Endothelial cell (in vitro differentiated cells): ENCODE measurements around the gene RBM12. TPM values are rescaled to one million over a fixed set of nuclear protein-coding genes. Genes with fewer than 3 reads are reported as not detected.

Experiments used
- DNase-seq: peaks from one replicate; pipeline ENCODE4 v3.0.0; 2021; ENCODE audit warnings: low spot score
- H3K27ac Mint-ChIP-seq: one replicate; pipeline ENCODE4 v1.8.0; 2021; ENCODE audit warnings: mixed read lengths, inconsistent platforms; ENCODE audit not compliant: unreplicated experiment
- H3K27me3 Mint-ChIP-seq: one replicate; pipeline ENCODE4 v1.8.0; 2021; ENCODE audit warnings: mild to moderate bottlenecking, moderate library complexity, mixed read lengths, inconsistent platforms; ENCODE audit not compliant: unreplicated experiment
- H3K36me3 Mint-ChIP-seq: one replicate; pipeline ENCODE4 v1.8.0; 2021; ENCODE audit warnings: mild to moderate bottlenecking, low read depth, mixed read lengths, inconsistent platforms; ENCODE audit not compliant: unreplicated experiment
- H3K4me1 Mint-ChIP-seq: one replicate; pipeline ENCODE4 v1.8.0; 2021; ENCODE audit warnings: mild to moderate bottlenecking, mixed read lengths, inconsistent platforms; ENCODE audit not compliant: unreplicated experiment
- H3K4me3 Mint-ChIP-seq: one replicate; pipeline ENCODE4 v1.8.0; 2021; ENCODE audit warnings: mild to moderate bottlenecking, mixed read lengths, inconsistent platforms; ENCODE audit not compliant: unreplicated experiment
- H3K9me3 Mint-ChIP-seq: one replicate; pipeline ENCODE4 v1.8.0; 2021; ENCODE audit warnings: mixed read lengths, inconsistent platforms; ENCODE audit not compliant: unreplicated experiment
- CTCF ChIP-seq: fragments of 200-600 bp; sonication (generic); IDR thresholded peaks from one replicate; pipeline ENCODE4 v1.5.0; 2021; ENCODE audit warnings: antibody characterized with exemption; ENCODE audit not compliant: unreplicated experiment
- total RNA-seq: library from RNA; stranded (reverse); fragmentation: NEBNext Ultra II Directional; extraction: Animal tissue kit (Norgen Biotek cat#: 25700); gene quantifications from one replicate; pipeline ENCODE4 v1.2.1, GENCODE V29; 2021; ENCODE audit not compliant: unreplicated experiment

Gene RBM12
- total RNA-seq, 1 donor from 2014 or later: 121 TPM

GRCh38 chr20:35681960-35682359 is 17.3 kb upstream of the RBM12 start:
- Mint-ChIP-seq H3K27ac (no peak overlapping the region), H3K4me3 (no peak overlapping the region), H3K9me3 (no peaks in the 10 kb centered on the region), H3K4me1 (peaks cover 6% of the 10 kb centered on the region), H3K36me3 (peaks cover 6% of the 10 kb centered on the region), H3K27me3 (no peaks in the 10 kb centered on the region)
- no peak for DNase-seq
- no peak for TF ChIP-seq CTCF

- H3K36me3 Mint-ChIP-seq: no peaks in the 10 kb centered on the region
- no peak for DNase-seq
- H3K9me3 Mint-ChIP-seq: no peaks in the 10 kb centered on the region
- H3K4me3 Mint-ChIP-seq: no peak overlapping the region
- H3K27ac Mint-ChIP-seq: no peak overlapping the region
- no peaks in the 10 kb centered on the region for H3K27me3 Mint-ChIP-seq
- no peak for TF ChIP-seq CTCF
- peaks cover 6% of the 10 kb centered on the region for H3K4me1 Mint-ChIP-seq
These were observed 15.9 kb upstream of the RBM12 start for GRCh38 chr20:35680452-35681183.

GRCh38 chr20:35674921-35675320 is 10.2 kb upstream of the RBM12 start:
- no peak for DNase-seq
- peaks cover 2% of the 10 kb centered on the region for H3K27me3 Mint-ChIP-seq
- TF ChIP-seq CTCF: no peak
- no peaks in the 10 kb centered on the region for H3K9me3 Mint-ChIP-seq
- peaks cover 14% of the 10 kb centered on the region for H3K36me3 Mint-ChIP-seq
- no peaks in the 10 kb centered on the region for H3K4me1 Mint-ChIP-seq
- no peak overlapping the region for H3K27ac Mint-ChIP-seq
- H3K4me3 Mint-ChIP-seq: no peak overlapping the region

GRCh38 chr20:35673884-35674283 is 9.2 kb upstream of the RBM12 start:
- no peak overlapping the region for H3K4me3 Mint-ChIP-seq
- no peak for TF ChIP-seq CTCF
- no peaks in the 10 kb centered on the region for H3K4me1 Mint-ChIP-seq
- DNase-seq: no peak
- peaks cover 18% of the 10 kb centered on the region for H3K36me3 Mint-ChIP-seq
- H3K9me3 Mint-ChIP-seq: no peaks in the 10 kb centered on the region
- H3K27me3 Mint-ChIP-seq: peaks cover 2% of the 10 kb centered on the region
- H3K27ac Mint-ChIP-seq: no peak overlapping the region

GRCh38 chr20:35669681-35670080 is 5.0 kb upstream of the RBM12 start:
- no peak for TF ChIP-seq CTCF
- Mint-ChIP-seq H3K4me1 (peaks cover 3% of the 10 kb centered on the region), H3K9me3 (no peaks in the 10 kb centered on the region), H3K36me3 (peaks cover 20% of the 10 kb centered on the region), H3K4me3 (no peak overlapping the region), H3K27me3 (no peaks in the 10 kb centered on the region), H3K27ac (no peak overlapping the region)
- DNase-seq: no peak
